Body of pancreas (tissue), 4 donors: ENCODE data around the gene BUD31. TPM values are rescaled to one million over a fixed set of nuclear protein-coding genes. Genes with fewer than 3 reads are reported as not detected.

Source experiments
- ATAC-seq: fragments of 150-250 bp; one replicate; pipeline ENCODE4 v1.9.1; 2016
- DNase-seq, 4 donors: peaks; one replicate each; pipeline ENCODE4 v3.0.0-alpha.2; 2019
- H3K27ac ChIP-seq, 4 donors: fragments of 200-600 bp; sonication (generic); 1 replicate in 3 of 4; 2 replicates in 1 of 4; pipeline versions ENCODE4 v1.5.1 to v1.6.1; 2016 to 2019; ENCODE audit warnings: mild to moderate bottlenecking in 1 of 4, mixed read lengths in 1 of 4, moderate library complexity in 1 of 4
- H3K27me3 ChIP-seq, 2 donors: fragments of 200-600 bp; sonication (generic); one replicate each; pipeline ENCODE4 v1.6.0; 2016; ENCODE audit warnings: mild to moderate bottlenecking in 1 of 2
- H3K36me3 ChIP-seq, 2 donors: fragments of 200-600 bp; sonication (generic); replicated peaks in 1 of 2; 2 replicates each; pipeline ENCODE4 v1.5.1; 2016; ENCODE audit warnings: low read depth in 2 of 2; ENCODE audit not compliant: insufficient read depth in 1 of 2
- H3K4me1 ChIP-seq: fragments of 200-600 bp; sonication (generic); one replicate; pipeline ENCODE4 v1.6.0; 2016
- H3K4me3 ChIP-seq, 2 donors: fragments of 200-600 bp; sonication (generic); 1 replicate in 1 of 2; 2 replicates in 1 of 2; pipeline ENCODE4 v1.5.1; 2016 to 2019
- H3K9me3 ChIP-seq, 3 donors: fragments of 200-600 bp; sonication (generic); 1 replicate in 2 of 3; 2 replicates in 1 of 3; pipeline ENCODE4 v1.5.1; 2016
- CTCF ChIP-seq, 7 experiments: fragments of 450-650 bp in 4 of 7; fragments of 200-600 bp in 3 of 7; sonication (generic) in 3 of 7; IDR thresholded peaks; one replicate each; pipeline ENCODE4 v1.5.1; 2016 to 2019; ENCODE audit warnings: antibody characterized with exemption in 7 of 7
- POLR2A ChIP-seq, 3 donors: fragments of 450-650 bp; IDR thresholded peaks; one replicate each; pipeline ENCODE4 v1.6.1; 2016; ENCODE audit warnings: antibody characterized with exemption in 3 of 3, mild to moderate bottlenecking in 2 of 3
- WGBS, 2 donors: methylation state at CpG; one replicate each; pipeline ENCODE4 v1.1.5; 2017; 5-methylcytosine and 5-hydroxymethylcytosine counted together
- intact Hi-C: fragments of 100-400 bp; cut with DNase I; formaldehyde crosslinking; loops from one replicate; pipeline ENCODE4 v1.15.1; 2023
- total RNA-seq, 2 donors: library from RNA; depleted of rRNA; stranded (reverse); fragments of >200 nt; gene quantifications; one replicate each; pipeline ENCODE4 v1.1.0, GENCODE V29; 2016

The BUD31 gene
- total RNA-seq, 2 donors from 2014 or later = 29.6 to 31.6 TPM

DNA sequence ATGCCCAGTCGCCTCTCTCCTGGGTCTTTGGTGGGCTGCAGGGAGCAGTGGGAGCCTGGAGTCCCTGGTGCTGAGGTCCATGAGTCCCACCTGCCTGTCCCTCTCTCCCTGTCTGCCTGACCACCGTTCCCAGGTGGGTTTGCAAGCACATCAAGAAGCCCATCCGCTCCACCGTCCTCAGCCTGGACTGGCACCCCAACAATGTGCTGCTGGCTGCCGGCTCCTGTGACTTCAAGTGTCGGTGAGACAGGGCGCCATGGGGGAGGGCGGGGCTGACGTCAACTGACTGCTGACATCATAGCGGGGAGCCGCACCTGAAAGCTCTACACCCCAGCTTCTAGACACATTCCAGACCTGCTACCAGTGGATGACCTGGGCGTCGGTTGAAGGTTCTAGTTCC lies 19.0 kb upstream of the BUD31 start:
- TF ChIP-seq CTCF (IDR thresholded peaks at IDR 0.05) (no peak), POLR2A (IDR thresholded peaks at IDR 0.05) (no peak)
- Histone ChIP-seq H3K27me3 (no peaks in the 10 kb centered on the region), H3K9me3 (no peaks in the 10 kb centered on the region), H3K4me1 (peaks cover 17% of the 10 kb centered on the region), H3K36me3 (peaks cover 0 to 2% of the 10 kb centered on the region in 2 donors), H3K4me3 (no peak overlapping the region), H3K27ac (no peak overlapping the region)
- DNase-seq (no peak), ATAC-seq (no peak)
- intact Hi-C loops = no loop called here
- 90 to 94% methylated on average over 11 to 13 of the region's 13 CpGs for WGBS, 2 donors

DNA sequence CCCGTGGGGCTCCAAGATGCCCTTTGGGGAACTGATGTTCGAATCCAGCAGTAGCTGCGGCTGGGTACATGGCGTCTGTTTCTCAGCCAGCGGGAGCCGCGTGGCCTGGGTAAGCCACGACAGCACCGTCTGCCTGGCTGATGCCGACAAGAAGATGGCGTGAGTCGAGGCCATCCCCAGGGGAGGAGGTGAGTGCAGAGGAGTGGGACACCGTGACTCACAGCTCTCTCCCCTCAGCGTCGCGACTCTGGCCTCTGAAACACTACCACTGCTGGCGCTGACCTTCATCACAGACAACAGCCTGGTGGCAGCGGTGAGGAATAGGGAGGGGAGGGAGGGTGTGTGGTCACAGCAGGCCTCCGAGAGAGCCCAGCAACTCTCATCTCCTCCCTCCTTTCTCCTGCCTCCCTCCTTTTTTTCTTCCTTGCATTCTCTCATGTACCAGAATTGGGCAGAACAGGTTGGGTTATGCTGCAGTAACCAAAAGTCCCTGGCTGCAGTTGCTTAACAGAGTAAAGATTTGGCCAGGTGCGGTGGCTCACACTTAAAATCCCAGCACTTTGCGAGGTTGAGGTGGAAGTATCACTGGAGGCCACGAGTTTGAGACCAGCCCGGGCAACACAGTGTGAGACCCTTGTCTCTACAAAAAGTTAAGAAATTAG lies 17.7 kb upstream of the BUD31 start:
- WGBS, 2 donors = 93 to 95% methylated on average over 22 to 23 of the region's 23 CpGs
- peaks cover 17% of the 10 kb centered on the region for H3K4me1 ChIP-seq
- H3K27me3 ChIP-seq = no peaks in the 10 kb centered on the region
- H3K9me3 ChIP-seq = no peaks in the 10 kb centered on the region
- intact Hi-C loops = no loop called here
- H3K27ac ChIP-seq = no peak overlapping the region
- ATAC-seq = no peak
- TF ChIP-seq POLR2A (IDR thresholded peaks at IDR 0.05) (no peak), CTCF (IDR thresholded peaks at IDR 0.05) (no peak)
- H3K36me3 ChIP-seq = peaks cover 0 to 4% of the 10 kb centered on the region in 2 donors
- H3K4me3 ChIP-seq = no peak overlapping the region
- no peak for DNase-seq

GRCh38 chr7:99392046-99392445 lies 16.7 kb upstream of the BUD31 start:
- no peak for DNase-seq
- Histone ChIP-seq H3K4me3 (no peak overlapping the region), H3K27ac (peak overlapping the region in 2 of 4 donors; percentile 83 to 84), H3K27me3 (no peaks in the 10 kb centered on the region), H3K4me1 (peaks cover 17% of the 10 kb centered on the region), H3K9me3 (no peaks in the 10 kb centered on the region), H3K36me3 (peaks cover 0 to 6% of the 10 kb centered on the region in 2 donors)
- ATAC-seq = no peak
- no peak for TF ChIP-seq CTCF (IDR thresholded peaks at IDR 0.05)
- no peak for TF ChIP-seq POLR2A (IDR thresholded peaks at IDR 0.05)
- 61 to 64% methylated on average over 5 to 8 of the region's 8 CpGs for WGBS, 2 donors
- intact Hi-C loops = no loop called here

GRCh38 chr7:99392659-99393354 lies 16.0 kb upstream of the BUD31 start:
- Histone ChIP-seq H3K27me3 (no peaks in the 10 kb centered on the region), H3K4me1 (peaks cover 17% of the 10 kb centered on the region), H3K36me3 (peaks cover 0 to 13% of the 10 kb centered on the region in 2 donors), H3K27ac (peak overlapping the region; percentile 41 to 84 (median 80)), H3K4me3 (peak overlapping the region; percentile 30 to 31), H3K9me3 (no peaks in the 10 kb centered on the region)
- ATAC-seq (peak; percentile 92), DNase-seq (peak; percentile 87 to 92 (median 89))
- intact Hi-C loops = no loop called here
- 3 to 8% methylated on average over 17 to 68 of the region's 68 CpGs for WGBS, 2 donors
- TF ChIP-seq POLR2A (IDR thresholded peaks at IDR 0.05) (peak in 2 of 3 donors; percentile 59 to 63), CTCF (IDR thresholded peaks at IDR 0.05) (peak in 3 of 7 experiments; percentile 1 to 6 (median 5))
